Brain microvascular endothelial cell (primary cell): ENCODE results near the gene INHBE.
A peak's percentile ranks its signal among the peaks of the same experiment; 100 is the strongest.

Source experiments
- DNase-seq: peaks from one replicate; pipeline ENCODE4 v3.0.0-alpha.2; 2020
- H3K27ac ChIP-seq: fragments of 250-450 bp; sonication (Bioruptor Pico); 2 replicates; pipeline ENCODE4 v1.5.1; 2020; ENCODE audit warnings: mild to moderate bottlenecking, moderate library complexity
- H3K27me3 ChIP-seq: fragments of 250-450 bp; sonication (Bioruptor Pico); replicated peaks from 2 replicates; pipeline ENCODE4 v1.5.1; 2020; ENCODE audit warnings: mild to moderate bottlenecking
- H3K36me3 ChIP-seq: fragments of 250-450 bp; sonication (Bioruptor Pico); replicated peaks from 2 replicates; pipeline ENCODE4 v1.5.1; 2020; ENCODE audit warnings: mild to moderate bottlenecking
- H3K4me3 ChIP-seq: 2 replicates; pipeline ENCODE4 v1.5.1; 2011; ENCODE audit warnings: low read depth, mild to moderate bottlenecking, control low read depth, low read length, moderate library complexity
- in situ Hi-C: cut with HindIII; loops from 2 replicates; pipeline ENCODE4 v1.10.0; 2017; ENCODE audit warnings: low sequenced_read_pairs, low pct_ligation_motif_present
- TF ChIP-seq, protein P1 (sequence below): IDR thresholded peaks from 2 replicates; pipeline ENCODE4 v1.5.1; 2011; ENCODE audit warnings: low read depth, mild to moderate bottlenecking, moderate library complexity, low read length, control low read depth, inconsistent platforms; ENCODE audit errors: missing control alignments

The INHBE gene

DNA sequence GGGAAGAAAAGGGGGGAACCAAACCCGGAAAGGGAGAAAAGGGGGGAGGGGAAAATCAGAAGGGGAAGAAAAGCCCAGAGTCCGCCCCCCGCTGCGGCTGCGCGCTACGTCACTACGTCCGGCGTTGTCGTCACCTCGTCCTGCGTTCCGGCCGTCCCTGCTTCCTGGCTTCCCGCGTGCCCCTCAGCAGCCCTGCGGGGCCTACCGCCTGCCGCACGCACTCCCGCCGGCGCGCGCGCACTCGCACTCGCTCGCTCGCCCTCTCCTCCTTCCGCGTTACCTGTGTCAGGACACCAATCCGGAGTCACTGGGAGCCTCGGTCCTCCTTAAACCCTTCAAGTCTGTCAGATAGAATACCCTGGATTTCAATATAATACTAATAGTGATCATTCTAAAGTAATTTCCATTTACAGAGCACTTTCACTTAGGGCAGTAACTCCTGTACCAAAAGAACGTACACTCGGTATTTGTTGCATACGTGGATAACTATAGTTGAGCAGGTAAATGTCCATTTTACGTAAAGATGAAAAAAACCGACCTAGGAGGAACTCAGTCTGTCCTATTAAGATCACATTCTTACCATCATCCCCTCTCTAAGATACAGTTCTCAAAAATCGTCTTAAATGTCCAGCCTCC lies 24.1 kb upstream of the INHBE start, which contains the start of gene R3HDM2:
TSS of gene R3HDM2 (minus strand) at position 113 of the 636 bp plus-strand sequence. CDS start 120,615 bp downstream, outside the sequence.
- Histone ChIP-seq H3K27me3 (no peaks in the 10 kb centered on the region), H3K36me3 (no peaks in the 10 kb centered on the region), H3K27ac (peak within 1 kb of the TSS; percentile 69), H3K4me3 (peak within 1 kb of the TSS; percentile 57)
- TF ChIP-seq, protein P1, sequence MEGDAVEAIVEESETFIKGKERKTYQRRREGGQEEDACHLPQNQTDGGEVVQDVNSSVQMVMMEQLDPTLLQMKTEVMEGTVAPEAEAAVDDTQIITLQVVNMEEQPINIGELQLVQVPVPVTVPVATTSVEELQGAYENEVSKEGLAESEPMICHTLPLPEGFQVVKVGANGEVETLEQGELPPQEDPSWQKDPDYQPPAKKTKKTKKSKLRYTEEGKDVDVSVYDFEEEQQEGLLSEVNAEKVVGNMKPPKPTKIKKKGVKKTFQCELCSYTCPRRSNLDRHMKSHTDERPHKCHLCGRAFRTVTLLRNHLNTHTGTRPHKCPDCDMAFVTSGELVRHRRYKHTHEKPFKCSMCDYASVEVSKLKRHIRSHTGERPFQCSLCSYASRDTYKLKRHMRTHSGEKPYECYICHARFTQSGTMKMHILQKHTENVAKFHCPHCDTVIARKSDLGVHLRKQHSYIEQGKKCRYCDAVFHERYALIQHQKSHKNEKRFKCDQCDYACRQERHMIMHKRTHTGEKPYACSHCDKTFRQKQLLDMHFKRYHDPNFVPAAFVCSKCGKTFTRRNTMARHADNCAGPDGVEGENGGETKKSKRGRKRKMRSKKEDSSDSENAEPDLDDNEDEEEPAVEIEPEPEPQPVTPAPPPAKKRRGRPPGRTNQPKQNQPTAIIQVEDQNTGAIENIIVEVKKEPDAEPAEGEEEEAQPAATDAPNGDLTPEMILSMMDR: no peak
- peak; percentile 91 for DNase-seq
- in situ Hi-C loops: no loop called here

DNA sequence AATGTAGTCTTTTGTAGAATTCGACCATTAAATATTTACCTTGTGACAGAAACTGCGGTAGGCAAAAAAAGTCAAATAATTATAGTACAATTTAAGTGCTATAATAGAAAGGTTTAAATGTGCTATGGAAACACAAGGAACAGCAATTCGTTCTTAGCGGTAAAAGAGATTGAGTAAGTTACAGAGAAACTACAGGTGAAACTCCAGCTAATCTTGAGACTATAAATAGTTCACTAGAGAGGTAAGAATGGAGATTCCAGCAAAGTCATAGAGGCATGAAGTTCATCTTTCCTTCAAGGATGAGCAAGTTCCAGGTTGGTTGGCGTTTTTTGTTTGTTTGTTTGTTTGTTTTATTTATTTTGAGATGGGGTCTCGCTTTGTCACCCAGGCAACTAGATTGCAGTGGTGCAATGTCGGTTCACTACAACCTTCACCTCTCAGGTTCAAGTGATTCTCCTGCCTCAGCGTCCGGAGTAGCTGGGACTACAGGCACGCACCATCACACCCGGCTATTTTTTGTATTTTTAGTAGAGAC lies 23.4 kb upstream of the INHBE start:
- no peaks in the 10 kb centered on the region for H3K36me3 ChIP-seq
- H3K4me3 ChIP-seq: no peak overlapping the region
- DNase-seq: no peak
- TF ChIP-seq, protein P1: no peak
- no peak overlapping the region for H3K27ac ChIP-seq
- H3K27me3 ChIP-seq: no peaks in the 10 kb centered on the region
- in situ Hi-C loops: no loop called here

DNA sequence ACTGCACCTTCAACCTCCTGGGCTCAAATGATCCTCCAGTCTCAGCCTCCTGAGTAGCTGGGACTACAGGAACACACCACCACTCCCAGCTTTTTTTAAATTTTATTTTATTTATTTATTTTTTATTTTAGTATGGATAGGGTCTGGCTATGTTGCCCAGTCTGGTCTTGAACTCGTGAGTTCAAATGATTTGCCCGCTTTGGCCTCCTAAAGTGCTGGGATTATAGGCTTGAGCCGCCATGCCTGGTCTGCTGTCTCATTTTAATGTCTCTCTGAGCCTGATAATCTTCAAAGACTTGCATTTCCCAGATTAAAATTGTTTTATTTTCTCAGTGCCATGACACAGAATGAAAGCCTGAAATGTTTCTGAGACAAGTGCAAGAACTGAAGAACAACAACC lies 21.7 kb upstream of the INHBE start:
- in situ Hi-C loops: no loop called here

DNA sequence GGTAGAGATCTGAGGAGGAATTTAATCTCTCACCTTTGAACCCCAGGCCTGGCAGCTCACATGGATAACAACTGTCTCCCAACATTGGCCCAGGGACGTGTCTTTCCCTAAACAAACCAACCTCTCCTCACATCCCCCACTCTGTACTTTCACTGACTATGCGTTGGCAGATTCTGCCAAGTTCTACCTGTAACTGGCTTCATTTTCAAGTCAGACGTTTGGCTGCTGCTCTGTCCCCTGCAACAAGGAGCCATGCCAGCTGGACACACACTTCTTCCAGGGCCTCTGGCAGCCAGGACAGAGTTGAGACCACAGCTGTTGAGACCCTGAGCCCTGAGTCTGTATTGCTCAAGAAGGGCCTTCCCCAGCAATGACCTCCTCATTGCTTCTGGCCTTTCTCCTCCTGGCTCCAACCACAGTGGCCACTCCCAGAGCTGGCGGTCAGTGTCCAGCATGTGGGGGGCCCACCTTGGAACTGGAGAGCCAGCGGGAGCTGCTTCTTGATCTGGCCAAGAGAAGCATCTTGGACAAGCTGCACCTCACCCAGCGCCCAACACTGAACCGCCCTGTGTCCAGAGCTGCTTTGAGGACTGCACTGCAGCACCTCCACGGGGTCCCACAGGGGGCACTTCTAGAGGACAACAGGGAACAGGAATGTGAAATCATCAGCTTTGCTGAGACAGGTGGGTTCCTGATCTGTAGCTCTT lies 20.4 kb upstream of the INHBE start, which contains the start of gene INHBC:
TSS of gene INHBC (plus strand) at position 268 of the 707 bp plus-strand sequence. CDS start at position 371, 103 bp downstream.
- Histone ChIP-seq H3K4me3 (no peak within 1 kb of the TSS), H3K27me3 (no peaks in the 10 kb centered on the region), H3K27ac (no peak within 1 kb of the TSS), H3K36me3 (no peaks in the 10 kb centered on the region)
- DNase-seq: no peak
- in situ Hi-C loops: no loop called here
- TF ChIP-seq, protein P1: no peak

More for the DNA sequence above, 21.7 kb upstream of the INHBE start:
- TF ChIP-seq, protein P1: no peak
- Histone ChIP-seq H3K27me3 (no peaks in the 10 kb centered on the region), H3K27ac (no peak overlapping the region), H3K36me3 (no peaks in the 10 kb centered on the region), H3K4me3 (no peak overlapping the region)
- DNase-seq: no peak

DNA sequence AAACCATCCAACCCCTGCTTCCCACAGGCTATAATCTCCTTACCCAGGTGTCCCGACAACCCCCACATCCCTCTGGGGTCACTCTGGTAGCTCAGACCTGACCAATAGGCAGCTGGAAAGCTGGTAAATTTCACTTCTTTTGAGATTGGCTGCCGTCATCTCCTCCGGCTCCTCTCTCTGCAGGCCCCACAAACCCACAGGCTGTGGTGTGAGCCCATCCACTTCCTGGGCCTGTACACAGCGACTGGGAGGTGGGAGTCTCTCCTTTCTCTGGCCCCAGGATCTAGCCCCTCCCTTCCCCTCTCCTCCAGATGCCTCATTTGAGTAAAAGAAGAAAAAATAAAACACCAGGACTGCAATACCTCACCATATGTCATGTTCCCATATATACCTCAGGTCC lies 19.8 kb upstream of the INHBE start:
- H3K4me3 ChIP-seq: no peak overlapping the region
- TF ChIP-seq, protein P1: no peak
- DNase-seq: no peak
- in situ Hi-C loops: no loop called here
- no peak overlapping the region for H3K27ac ChIP-seq
- H3K27me3 ChIP-seq: no peaks in the 10 kb centered on the region
- no peaks in the 10 kb centered on the region for H3K36me3 ChIP-seq
